NCI-H1105 (cell line): ENCODE data around the gene DNAH3.
"Not testable (repeated sequence)": the region's sequence is repeated elsewhere in the genome, so short reads cannot be mapped to it uniquely, and the experiment has no call there.

Source experiments
- DNase-seq: peaks from one replicate; lab custom pipeline; 2025; lab: John Stamatoyannopoulos, UW

DNAH3 gene

GRCh38 chr16:21009815-21010214, 140.8 kb downstream of the DNAH3 start:
- no peak for DNase-seq

GRCh38 chr16:21005008-21005407, 145.6 kb downstream of the DNAH3 start:
- DNase-seq, result no peak

- no peak for DNase-seq
These were observed 149.4 kb downstream of the DNAH3 start for GRCh38 chr16:21001262-21001661.

- DNase-seq, result no peak
These were observed 153.5 kb downstream of the DNAH3 start for GRCh38 chr16:20997147-20997546.

- no peak for DNase-seq
These were observed 154.9 kb downstream of the DNAH3 start for GRCh38 chr16:20995711-20996110.

GRCh38 chr16:20989496-20990070, 161.1 kb downstream of the DNAH3 start:
- DNase-seq, result not testable (repeated sequence)

GRCh38 chr16:20987049-20987448, 163.6 kb downstream of the DNAH3 start:
- no peak for DNase-seq

- DNase-seq, result no peak
These were observed 166.6 kb downstream of the DNAH3 start for GRCh38 chr16:20984019-20984418.

- no peak for DNase-seq
These were observed 174.1 kb downstream of the DNAH3 start for GRCh38 chr16:20976576-20976975.

- not testable (repeated sequence) for DNase-seq
These were observed 177.4 kb downstream of the DNAH3 start for GRCh38 chr16:20973201-20973600.

GRCh38 chr16:20971401-20971800, 179.2 kb downstream of the DNAH3 start:
- DNase-seq, result no peak

GRCh38 chr16:20969386-20969785, 181.3 kb downstream of the DNAH3 start:
- DNase-seq, result no peak

GRCh38 chr16:20968765-20969164, 181.9 kb downstream of the DNAH3 start:
- DNase-seq, result no peak

GRCh38 chr16:20960899-20961298, 189.7 kb downstream of the DNAH3 start:
- DNase-seq, result no peak

- no peak for DNase-seq
These were observed 193.5 kb downstream of the DNAH3 start for GRCh38 chr16:20957153-20957552.

- DNase-seq, result no peak
These were observed 194.3 kb downstream of the DNAH3 start for GRCh38 chr16:20956319-20956718.

- DNase-seq, result no peak
These were observed 196.1 kb downstream of the DNAH3 start for GRCh38 chr16:20954574-20954973.

- no peak for DNase-seq
These were observed 198.3 kb downstream of the DNAH3 start for GRCh38 chr16:20952139-20952920.

- no peak for DNase-seq
These were observed 200.4 kb downstream of the DNAH3 start for GRCh38 chr16:20950294-20950693.

GRCh38 chr16:20949660-20950059, 201.0 kb downstream of the DNAH3 start:
- no peak for DNase-seq

- no peak for DNase-seq
These were observed 202.2 kb downstream of the DNAH3 start for GRCh38 chr16:20948444-20948843.

GRCh38 chr16:20946015-20946629, 204.5 kb downstream of the DNAH3 start:
- DNase-seq, result no peak

GRCh38 chr16:20945575-20945875, 205.1 kb downstream of the DNAH3 start:
- DNase-seq, result not testable (repeated sequence)
